H1 (cell line): ENCODE measurements around the gene DLK2. TPM values are rescaled to one million over a fixed set of nuclear protein-coding genes. Genes with fewer than 3 reads are reported as not detected.

Experiments
- BRCA1 ChIP-seq: IDR thresholded peaks from 2 replicates; pipeline ENCODE4 v1.6.1; 2012; ENCODE audit warnings: low read depth, low read length, improper control_type of control experiment
- CEBPB ChIP-seq: IDR thresholded peaks from 2 replicates; pipeline ENCODE4 v1.6.1; 2012; ENCODE audit warnings: low read depth, low read length
- EZH2 ChIP-seq: fragments of 200-600 bp; sonication (generic); IDR thresholded peaks from 2 replicates; pipeline ENCODE4 v1.7.1; 2012; ENCODE audit warnings: low read depth, mild to moderate bottlenecking, moderate library complexity, low read length, inconsistent platforms; ENCODE audit not compliant: severe bottlenecking
- GABPA ChIP-seq: IDR thresholded peaks from 2 replicates; pipeline ENCODE4 v1.6.1; 2011; ENCODE audit warnings: mild to moderate bottlenecking, low read length, moderate library complexity, borderline replicate concordance; ENCODE audit not compliant: insufficient read depth
- KDM4A ChIP-seq: IDR thresholded peaks from one replicate; pipeline ENCODE4 v1.7.1; 2012; ENCODE audit warnings: low read depth, mild to moderate bottlenecking, moderate library complexity, low read length, inconsistent platforms; ENCODE audit not compliant: severe bottlenecking
- YY1 ChIP-seq: IDR thresholded peaks from 2 replicates; pipeline ENCODE4 v1.6.1; 2011; ENCODE audit warnings: low read depth, mild to moderate bottlenecking, low read length
- polyA plus RNA-seq, 7 experiments: library from polyadenylated mRNA; depleted of rRNA in 3 of 7; stranded (reverse) in 5 of 7; unstranded in 2 of 7; fragments of >200 nt in 5 of 7; fragments of 200-250 nt in 2 of 7; gene quantifications; 1 replicate in 5 of 7; 2 replicates in 1 of 7; 4 replicates in 1 of 7; pipeline versions ENCODE4 v1.2.1 to v1.2.3, GENCODE V29; 2011 to 2013; ENCODE audit warnings: missing spikeins in 2 of 7, mixed read lengths in 2 of 7
- total RNA-seq: library from RNA; stranded (reverse); fragmentation: NEBNext Ultra II Directional; extraction: Animal tissue kit (Norgen Biotek cat#: 25700); gene quantifications from 2 replicates; pipeline ENCODE4 v1.2.1, GENCODE V29; 2021
- TF ChIP-seq, protein P1 (sequence below): fragments of 300-600 bp; sonication (generic); IDR thresholded peaks from 2 replicates; pipeline ENCODE4 v1.7.1; 2012; ENCODE audit warnings: low read length, moderate library complexity, mild to moderate bottlenecking, inconsistent platforms; ENCODE audit not compliant: insufficient replicate concordance

DLK2 gene
- total and polyA plus RNA-seq, 2 of the 8 experiments (the other 6 are each of a cell fraction or from before 2014, with no cell fraction given): 0.37 to 0.80 TPM

DNA sequence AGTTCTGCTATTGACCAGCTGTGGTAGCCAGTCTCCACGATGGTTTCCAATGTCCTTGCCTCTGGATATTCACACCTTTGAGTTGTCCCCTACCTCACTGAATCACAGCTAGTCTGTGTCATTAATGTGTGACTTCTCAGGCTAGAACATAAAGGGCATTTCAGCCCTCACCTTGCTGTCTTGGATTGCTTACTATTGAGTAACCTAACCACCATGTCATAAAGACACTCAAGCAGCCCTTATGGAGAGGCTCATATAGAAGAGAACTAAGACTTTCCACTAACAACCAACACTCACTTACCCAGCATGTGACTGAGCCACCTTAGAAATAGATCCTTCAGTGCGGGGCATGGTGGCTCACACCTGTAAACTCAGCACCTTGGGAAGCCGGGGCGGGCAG is 47.1 kb downstream of the DLK2 start (continued):
- TF ChIP-seq, protein P1, sequence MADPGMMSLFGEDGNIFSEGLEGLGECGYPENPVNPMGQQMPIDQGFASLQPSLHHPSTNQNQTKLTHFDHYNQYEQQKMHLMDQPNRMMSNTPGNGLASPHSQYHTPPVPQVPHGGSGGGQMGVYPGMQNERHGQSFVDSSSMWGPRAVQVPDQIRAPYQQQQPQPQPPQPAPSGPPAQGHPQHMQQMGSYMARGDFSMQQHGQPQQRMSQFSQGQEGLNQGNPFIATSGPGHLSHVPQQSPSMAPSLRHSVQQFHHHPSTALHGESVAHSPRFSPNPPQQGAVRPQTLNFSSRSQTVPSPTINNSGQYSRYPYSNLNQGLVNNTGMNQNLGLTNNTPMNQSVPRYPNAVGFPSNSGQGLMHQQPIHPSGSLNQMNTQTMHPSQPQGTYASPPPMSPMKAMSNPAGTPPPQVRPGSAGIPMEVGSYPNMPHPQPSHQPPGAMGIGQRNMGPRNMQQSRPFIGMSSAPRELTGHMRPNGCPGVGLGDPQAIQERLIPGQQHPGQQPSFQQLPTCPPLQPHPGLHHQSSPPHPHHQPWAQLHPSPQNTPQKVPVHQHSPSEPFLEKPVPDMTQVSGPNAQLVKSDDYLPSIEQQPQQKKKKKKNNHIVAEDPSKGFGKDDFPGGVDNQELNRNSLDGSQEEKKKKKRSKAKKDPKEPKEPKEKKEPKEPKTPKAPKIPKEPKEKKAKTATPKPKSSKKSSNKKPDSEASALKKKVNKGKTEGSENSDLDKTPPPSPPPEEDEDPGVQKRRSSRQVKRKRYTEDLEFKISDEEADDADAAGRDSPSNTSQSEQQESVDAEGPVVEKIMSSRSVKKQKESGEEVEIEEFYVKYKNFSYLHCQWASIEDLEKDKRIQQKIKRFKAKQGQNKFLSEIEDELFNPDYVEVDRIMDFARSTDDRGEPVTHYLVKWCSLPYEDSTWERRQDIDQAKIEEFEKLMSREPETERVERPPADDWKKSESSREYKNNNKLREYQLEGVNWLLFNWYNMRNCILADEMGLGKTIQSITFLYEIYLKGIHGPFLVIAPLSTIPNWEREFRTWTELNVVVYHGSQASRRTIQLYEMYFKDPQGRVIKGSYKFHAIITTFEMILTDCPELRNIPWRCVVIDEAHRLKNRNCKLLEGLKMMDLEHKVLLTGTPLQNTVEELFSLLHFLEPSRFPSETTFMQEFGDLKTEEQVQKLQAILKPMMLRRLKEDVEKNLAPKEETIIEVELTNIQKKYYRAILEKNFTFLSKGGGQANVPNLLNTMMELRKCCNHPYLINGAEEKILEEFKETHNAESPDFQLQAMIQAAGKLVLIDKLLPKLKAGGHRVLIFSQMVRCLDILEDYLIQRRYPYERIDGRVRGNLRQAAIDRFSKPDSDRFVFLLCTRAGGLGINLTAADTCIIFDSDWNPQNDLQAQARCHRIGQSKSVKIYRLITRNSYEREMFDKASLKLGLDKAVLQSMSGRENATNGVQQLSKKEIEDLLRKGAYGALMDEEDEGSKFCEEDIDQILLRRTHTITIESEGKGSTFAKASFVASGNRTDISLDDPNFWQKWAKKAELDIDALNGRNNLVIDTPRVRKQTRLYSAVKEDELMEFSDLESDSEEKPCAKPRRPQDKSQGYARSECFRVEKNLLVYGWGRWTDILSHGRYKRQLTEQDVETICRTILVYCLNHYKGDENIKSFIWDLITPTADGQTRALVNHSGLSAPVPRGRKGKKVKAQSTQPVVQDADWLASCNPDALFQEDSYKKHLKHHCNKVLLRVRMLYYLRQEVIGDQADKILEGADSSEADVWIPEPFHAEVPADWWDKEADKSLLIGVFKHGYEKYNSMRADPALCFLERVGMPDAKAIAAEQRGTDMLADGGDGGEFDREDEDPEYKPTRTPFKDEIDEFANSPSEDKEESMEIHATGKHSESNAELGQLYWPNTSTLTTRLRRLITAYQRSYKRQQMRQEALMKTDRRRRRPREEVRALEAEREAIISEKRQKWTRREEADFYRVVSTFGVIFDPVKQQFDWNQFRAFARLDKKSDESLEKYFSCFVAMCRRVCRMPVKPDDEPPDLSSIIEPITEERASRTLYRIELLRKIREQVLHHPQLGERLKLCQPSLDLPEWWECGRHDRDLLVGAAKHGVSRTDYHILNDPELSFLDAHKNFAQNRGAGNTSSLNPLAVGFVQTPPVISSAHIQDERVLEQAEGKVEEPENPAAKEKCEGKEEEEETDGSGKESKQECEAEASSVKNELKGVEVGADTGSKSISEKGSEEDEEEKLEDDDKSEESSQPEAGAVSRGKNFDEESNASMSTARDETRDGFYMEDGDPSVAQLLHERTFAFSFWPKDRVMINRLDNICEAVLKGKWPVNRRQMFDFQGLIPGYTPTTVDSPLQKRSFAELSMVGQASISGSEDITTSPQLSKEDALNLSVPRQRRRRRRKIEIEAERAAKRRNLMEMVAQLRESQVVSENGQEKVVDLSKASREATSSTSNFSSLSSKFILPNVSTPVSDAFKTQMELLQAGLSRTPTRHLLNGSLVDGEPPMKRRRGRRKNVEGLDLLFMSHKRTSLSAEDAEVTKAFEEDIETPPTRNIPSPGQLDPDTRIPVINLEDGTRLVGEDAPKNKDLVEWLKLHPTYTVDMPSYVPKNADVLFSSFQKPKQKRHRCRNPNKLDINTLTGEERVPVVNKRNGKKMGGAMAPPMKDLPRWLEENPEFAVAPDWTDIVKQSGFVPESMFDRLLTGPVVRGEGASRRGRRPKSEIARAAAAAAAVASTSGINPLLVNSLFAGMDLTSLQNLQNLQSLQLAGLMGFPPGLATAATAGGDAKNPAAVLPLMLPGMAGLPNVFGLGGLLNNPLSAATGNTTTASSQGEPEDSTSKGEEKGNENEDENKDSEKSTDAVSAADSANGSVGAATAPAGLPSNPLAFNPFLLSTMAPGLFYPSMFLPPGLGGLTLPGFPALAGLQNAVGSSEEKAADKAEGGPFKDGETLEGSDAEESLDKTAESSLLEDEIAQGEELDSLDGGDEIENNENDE: no peak
- TF ChIP-seq GABPA: no peak
- no peak for TF ChIP-seq BRCA1
- no peak for TF ChIP-seq YY1
- TF ChIP-seq EZH2: no peak
- no peak for TF ChIP-seq KDM4A
- TF ChIP-seq CEBPB: no peak
- TF ChIP-seq, all 59 proteins: peak for 0
